Measurements from ENCODE around the gene RAB11A.
"Not testable (repeated sequence)": the region's sequence is repeated elsewhere in the genome, so short reads cannot be mapped to it uniquely, and the experiment has no call there.

Gene RAB11A

GRCh38 chr15:65867244-65867643 lies 2.0 kb upstream of the RAB11A start:
- no peak overlapping the region for H3K27ac ChIP-seq
- TF ChIP-seq CTCF (IDR thresholded peaks at IDR 0.05): no peak
- no peaks in the 10 kb centered on the region for H3K9me3 ChIP-seq (ENCODE audit: control insufficient read depth, low read length)
- no peak overlapping the region for H3K4me3 ChIP-seq (ENCODE audit: low read depth, low read length)
- H3K27me3 ChIP-seq (ENCODE audit: control insufficient read depth, insufficient read depth, low read length): no peaks in the 10 kb centered on the region
- no peaks in the 10 kb centered on the region for H3K4me1 ChIP-seq
- no peak overlapping the region for H3K9ac ChIP-seq
- no peak overlapping the region for H2AFZ ChIP-seq
- H3K79me2 ChIP-seq: no peaks in the 10 kb centered on the region
- no peaks in the 10 kb centered on the region for H3K36me3 ChIP-seq (ENCODE audit: control insufficient read depth, insufficient read depth, low read length)
- no peak overlapping the region for H3K4me2 ChIP-seq (ENCODE audit: low read length)

- not testable (repeated sequence) for H3K4me2 ChIP-seq (ENCODE audit: low read length); H3K27ac ChIP-seq; H3K4me3 ChIP-seq (ENCODE audit: low read depth, low read length); H2AFZ ChIP-seq; H3K9me3 ChIP-seq (ENCODE audit: control insufficient read depth, low read length); H3K9ac ChIP-seq; H3K27me3 ChIP-seq (ENCODE audit: control insufficient read depth, insufficient read depth, low read length); H3K79me2 ChIP-seq; H3K4me1 ChIP-seq; H3K36me3 ChIP-seq (ENCODE audit: control insufficient read depth, insufficient read depth, low read length)
Observed at GRCh38 chr15:65867933-65868332, 1.4 kb upstream of the RAB11A start.

- Histone ChIP-seq H2AFZ (peak overlapping the region; percentile 92), H3K9ac (no peak overlapping the region)
Observed at GRCh38 chr15:65868546-65869125, 655 bp upstream of the RAB11A start.

GRCh38 chr15:65869954-65870871 lies 922 bp downstream of the RAB11A start:
- no peaks in the 10 kb centered on the region for H3K9me3 ChIP-seq (ENCODE audit: control insufficient read depth, low read length)
- peak overlapping the region; percentile 13 for H3K9ac ChIP-seq
- peaks cover 4% of the 10 kb centered on the region for H3K79me2 ChIP-seq
- H2AFZ ChIP-seq: peak overlapping the region; percentile 92
- H3K4me1 ChIP-seq: peaks cover under 1% of the 10 kb centered on the region
- H3K4me2 ChIP-seq (ENCODE audit: low read length): peak overlapping the region; percentile 67
- peak overlapping the region; percentile 93 for H3K4me3 ChIP-seq (ENCODE audit: low read depth, low read length)
- no peak for TF ChIP-seq CTCF (IDR thresholded peaks at IDR 0.05)
- no peaks in the 10 kb centered on the region for H3K36me3 ChIP-seq (ENCODE audit: control insufficient read depth, insufficient read depth, low read length)
- H3K27ac ChIP-seq: peak overlapping the region; percentile 95
- no peaks in the 10 kb centered on the region for H3K27me3 ChIP-seq (ENCODE audit: control insufficient read depth, insufficient read depth, low read length)

More at GRCh38 chr15:65868546-65869125, 655 bp upstream of the RAB11A start:
- TF ChIP-seq CTCF (IDR thresholded peaks at IDR 0.05): no peak
- H3K9me3 ChIP-seq (ENCODE audit: control insufficient read depth, low read length): no peaks in the 10 kb centered on the region
- peak overlapping the region; percentile 93 for H3K4me3 ChIP-seq (ENCODE audit: low read depth, low read length)
- no peaks in the 10 kb centered on the region for H3K27me3 ChIP-seq (ENCODE audit: control insufficient read depth, insufficient read depth, low read length)
- peak overlapping the region; percentile 64 for H3K4me2 ChIP-seq (ENCODE audit: low read length)
- H3K36me3 ChIP-seq (ENCODE audit: control insufficient read depth, insufficient read depth, low read length): no peaks in the 10 kb centered on the region
- H3K27ac ChIP-seq: peak overlapping the region; percentile 95
- H3K4me1 ChIP-seq: no peaks in the 10 kb centered on the region
- peaks cover 4% of the 10 kb centered on the region for H3K79me2 ChIP-seq

- H3K9ac ChIP-seq: no peak overlapping the region
Observed at GRCh38 chr15:65870889-65871533, 1.7 kb downstream of the RAB11A start.

GRCh38 chr15:65871886-65872285 lies 2.6 kb downstream of the RAB11A start:
- not testable (repeated sequence) for H2AFZ ChIP-seq; H3K9ac ChIP-seq; H3K36me3 ChIP-seq (ENCODE audit: control insufficient read depth, insufficient read depth, low read length); H3K79me2 ChIP-seq; H3K9me3 ChIP-seq (ENCODE audit: control insufficient read depth, low read length); H3K27me3 ChIP-seq (ENCODE audit: control insufficient read depth, insufficient read depth, low read length); H3K4me2 ChIP-seq (ENCODE audit: low read length); H3K4me3 ChIP-seq (ENCODE audit: low read depth, low read length); H3K4me1 ChIP-seq; H3K27ac ChIP-seq

More at GRCh38 chr15:65870889-65871533, 1.7 kb downstream of the RAB11A start:
- Histone ChIP-seq H3K4me2 (ENCODE audit: low read length) (peak overlapping the region; percentile 67), H3K9me3 (ENCODE audit: control insufficient read depth, low read length) (no peaks in the 10 kb centered on the region), H2AFZ (no peak overlapping the region), H3K27me3 (ENCODE audit: control insufficient read depth, insufficient read depth, low read length) (no peaks in the 10 kb centered on the region), H3K79me2 (peaks cover 7% of the 10 kb centered on the region), H3K4me3 (ENCODE audit: low read depth, low read length) (peak overlapping the region; percentile 93), H3K4me1 (peaks cover 7% of the 10 kb centered on the region), H3K27ac (peak overlapping the region; percentile 95), H3K36me3 (ENCODE audit: control insufficient read depth, insufficient read depth, low read length) (no peaks in the 10 kb centered on the region)
- no peak for TF ChIP-seq CTCF (IDR thresholded peaks at IDR 0.05)

- H3K4me3 ChIP-seq (ENCODE audit: low read depth, low read length); H3K4me2 ChIP-seq (ENCODE audit: low read length); H3K27ac ChIP-seq; H3K36me3 ChIP-seq (ENCODE audit: control insufficient read depth, insufficient read depth, low read length); H2AFZ ChIP-seq; H3K27me3 ChIP-seq (ENCODE audit: control insufficient read depth, insufficient read depth, low read length); H3K9ac ChIP-seq; H3K4me1 ChIP-seq; H3K9me3 ChIP-seq (ENCODE audit: control insufficient read depth, low read length): not testable (repeated sequence)
- H3K79me2 ChIP-seq: peaks cover 12% of the 10 kb centered on the region
Observed at GRCh38 chr15:65872596-65872995, 3.3 kb downstream of the RAB11A start.

Measured in parathyroid adenoma (tissue), 2 donors.